Kasumi-1 (cell line): Measurements from ENCODE around the gene PKM.
"Not testable (repeated sequence)": the region's sequence is repeated elsewhere in the genome, so short reads cannot be mapped to it uniquely, and the experiment has no call there.

Source experiments
- DNase-seq, 2 experiments: peaks; one replicate each; lab custom pipeline; 2025; lab: John Stamatoyannopoulos, UW

Gene PKM

DNA sequence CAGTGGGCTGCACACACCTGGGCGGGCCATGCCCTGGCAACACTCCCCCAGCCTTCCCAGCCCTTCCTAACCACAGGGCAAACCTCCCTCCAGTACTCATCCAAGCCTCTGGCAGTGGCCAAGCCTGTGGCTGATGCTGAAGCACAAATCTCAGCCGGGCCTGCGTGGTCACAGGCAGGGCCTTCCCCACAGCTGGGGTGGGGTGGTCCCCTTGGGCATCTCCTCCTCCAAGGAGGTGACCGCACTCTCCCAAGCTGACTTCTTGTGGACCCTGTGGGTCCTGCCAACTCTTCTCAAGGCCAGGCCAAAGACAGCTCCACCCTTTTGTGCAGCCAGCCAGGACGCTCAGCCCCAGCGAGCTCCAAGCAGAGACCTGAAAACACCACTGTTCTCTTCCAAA, 54.8 kb downstream of the PKM start:
- DNase-seq: no peak

GRCh38 chr15:72175186-72176044, 55.6 kb downstream of the PKM start:
- DNase-seq: no peak

GRCh38 chr15:72174551-72175165, 56.3 kb downstream of the PKM start:
- DNase-seq: no peak

- no peak for DNase-seq
Measured at GRCh38 chr15:72173864-72174550, 57.0 kb downstream of the PKM start.

GRCh38 chr15:72173401-72173800, 57.6 kb downstream of the PKM start:
- DNase-seq: no peak

- DNase-seq: no peak
Measured at GRCh38 chr15:72172796-72173195, 58.2 kb downstream of the PKM start.

- not testable (repeated sequence) for DNase-seq
Measured at GRCh38 chr15:72171978-72172377, 59.0 kb downstream of the PKM start.

- DNase-seq: no peak
Measured at GRCh38 chr15:72170691-72171090, 60.3 kb downstream of the PKM start.

DNA sequence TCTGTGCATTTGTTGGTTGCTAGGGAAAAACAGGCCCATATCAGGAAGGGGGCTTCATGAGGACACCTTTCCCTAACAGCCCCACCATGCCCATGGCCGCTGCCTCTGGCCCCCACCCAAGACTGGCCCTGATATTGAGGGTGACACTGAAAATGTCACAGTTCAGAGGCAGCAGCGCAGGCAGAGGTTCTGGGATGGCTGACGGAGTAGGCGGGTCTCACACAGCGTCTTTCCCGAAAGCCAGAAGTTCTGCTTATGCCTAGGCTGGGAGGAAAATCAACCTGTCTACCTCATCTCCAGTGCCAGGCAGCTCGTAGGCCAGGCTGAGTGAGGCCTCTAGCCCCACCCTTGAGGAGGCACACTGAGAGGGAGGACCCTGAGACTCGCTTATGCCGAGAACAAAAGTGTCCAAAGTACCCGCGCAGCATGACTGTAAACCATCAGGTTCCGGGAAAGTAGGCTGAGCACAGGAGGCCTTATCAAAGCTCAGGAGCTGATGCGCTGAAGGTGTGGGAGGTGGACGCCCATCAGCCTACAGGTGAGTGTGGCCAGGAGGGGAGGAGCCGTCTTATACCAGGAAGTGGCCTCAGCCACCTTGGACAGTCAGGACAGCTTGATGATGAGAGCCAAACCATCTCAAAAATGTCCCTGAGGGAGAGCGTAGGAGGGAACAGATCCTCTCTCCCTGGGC, 60.9 kb downstream of the PKM start:
- DNase-seq: no peak

DNA sequence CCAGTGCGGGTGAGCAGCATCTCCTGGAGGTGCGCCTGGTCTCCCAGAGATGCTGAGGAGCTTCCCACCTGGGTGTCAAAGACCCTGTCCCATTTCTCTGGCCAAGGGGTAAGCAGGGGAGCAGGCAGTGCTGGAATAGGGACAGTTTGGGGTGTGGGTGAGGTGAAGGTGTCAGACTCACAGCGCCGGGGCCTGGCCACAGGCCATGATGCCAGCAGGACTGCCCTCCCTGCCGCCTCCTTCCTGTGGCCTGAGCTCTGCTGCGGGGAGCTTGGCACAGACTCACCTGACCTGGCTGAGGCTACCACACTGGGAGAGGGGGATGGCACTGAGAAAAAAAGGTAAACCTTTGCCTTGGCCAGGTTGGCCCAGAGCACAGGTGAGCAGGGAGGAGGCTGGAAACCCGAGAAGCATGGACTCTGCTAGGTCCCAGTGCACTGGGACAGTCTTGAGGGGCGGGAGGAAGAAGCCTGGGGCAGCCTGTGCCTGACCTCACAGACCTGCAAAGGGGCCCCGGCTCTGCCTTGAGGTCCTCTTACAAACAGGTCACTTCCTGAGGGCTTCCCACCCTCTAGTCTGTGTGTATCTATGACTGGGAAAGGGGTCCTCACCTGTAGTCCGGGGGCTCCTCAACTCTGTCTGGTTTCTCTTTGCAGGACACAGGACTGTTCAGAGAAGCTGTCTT, 61.6 kb downstream of the PKM start:
- no peak for DNase-seq

DNA sequence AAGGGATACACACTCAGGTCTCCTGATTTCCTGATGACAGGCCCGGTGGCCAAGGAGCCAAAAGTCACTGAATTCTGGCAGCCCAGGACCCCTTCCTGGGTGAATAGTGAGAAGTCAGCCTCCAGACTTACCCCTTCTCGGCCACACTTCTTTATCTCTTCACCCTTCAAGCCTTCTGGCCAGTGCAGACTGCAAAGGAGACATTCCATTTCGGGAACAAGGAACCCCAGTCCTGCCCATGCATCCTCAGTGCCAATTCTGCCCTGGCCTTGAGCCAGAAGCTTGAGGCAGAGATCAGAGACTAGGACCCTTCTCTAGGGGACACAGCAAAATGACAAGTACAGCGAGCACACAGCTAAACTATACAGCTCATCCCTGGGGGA, 62.2 kb downstream of the PKM start:
- DNase-seq: no peak

- peak; percentile 38 to 52 for DNase-seq
Measured at GRCh38 chr15:72168131-72168807, 62.7 kb downstream of the PKM start.

DNA sequence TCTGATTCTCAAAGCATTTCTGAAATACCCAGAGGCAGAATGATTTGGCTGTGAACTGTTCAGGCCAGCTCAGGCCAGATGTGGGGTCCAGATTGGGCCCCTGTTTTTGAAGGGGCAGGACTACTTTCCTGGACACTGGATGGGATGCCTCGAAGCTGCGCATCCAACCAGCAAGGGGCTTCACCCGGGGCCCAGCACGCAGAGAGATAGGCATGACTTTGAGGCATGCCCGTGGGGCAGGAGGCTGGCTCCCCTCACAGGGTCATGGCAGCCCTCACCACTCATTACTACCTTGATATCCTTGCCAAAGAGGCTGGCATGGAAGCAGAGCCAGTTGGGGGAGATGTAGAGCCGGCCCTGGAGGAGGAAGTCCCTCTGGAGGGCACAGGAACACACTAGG, 63.5 kb downstream of the PKM start:
- no peak for DNase-seq

DNA sequence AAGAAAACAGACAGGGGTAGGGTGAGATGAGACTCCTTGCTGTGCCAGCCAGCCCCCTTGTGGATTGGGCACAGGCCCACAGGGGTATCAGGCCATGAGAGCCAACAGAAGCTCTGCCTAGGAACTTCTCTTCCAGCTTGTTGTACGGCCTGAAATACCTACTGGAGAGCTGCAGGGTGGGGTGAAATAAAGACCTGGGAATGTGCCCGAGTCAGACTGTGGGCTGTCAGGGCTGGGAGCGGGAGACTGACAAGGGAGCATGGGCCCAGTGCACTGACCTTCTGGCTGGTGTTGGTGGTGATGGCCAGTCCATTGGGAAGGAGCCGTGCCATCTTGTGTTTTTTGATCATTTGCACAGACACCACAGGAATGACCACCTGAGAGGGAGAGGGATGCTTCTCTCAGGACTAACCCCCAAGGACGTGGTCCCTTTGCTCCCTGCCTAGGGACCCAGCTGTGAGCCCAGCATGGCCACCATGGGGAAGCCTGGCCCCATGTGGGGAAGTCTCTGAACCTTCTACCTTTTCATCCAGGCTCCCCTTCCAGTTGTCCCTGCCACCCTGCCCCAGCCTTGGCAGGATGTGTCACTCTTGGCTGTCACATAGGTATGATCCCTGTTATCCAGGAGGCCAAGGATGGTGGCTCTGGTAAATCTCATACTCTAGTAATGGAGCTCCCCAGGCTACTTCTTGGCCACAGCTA, 64.1 kb downstream of the PKM start:
- DNase-seq: no peak

GRCh38 chr15:72163719-72164118, 67.3 kb downstream of the PKM start:
- no peak for DNase-seq

DNA sequence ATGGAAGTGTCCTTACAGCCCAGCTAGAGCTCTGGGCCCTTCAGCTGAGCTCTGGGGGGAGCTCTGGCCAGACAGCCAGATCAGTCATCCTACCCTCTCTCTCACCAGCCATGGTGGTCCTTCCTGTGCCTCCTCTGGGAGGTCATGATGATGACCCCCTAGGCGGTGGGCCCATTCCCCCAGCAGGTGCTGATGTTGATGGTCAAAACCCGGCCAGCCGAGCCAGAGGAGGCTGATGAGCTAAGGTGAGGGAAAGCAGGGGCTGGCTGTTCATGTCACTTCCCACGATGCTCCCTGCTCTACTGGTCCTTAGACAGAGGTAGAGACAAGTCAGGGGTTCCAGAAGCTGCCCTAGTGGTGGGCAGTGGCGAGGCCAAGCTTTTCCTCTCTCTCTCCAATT, 68.4 kb downstream of the PKM start:
- DNase-seq: no peak

DNA sequence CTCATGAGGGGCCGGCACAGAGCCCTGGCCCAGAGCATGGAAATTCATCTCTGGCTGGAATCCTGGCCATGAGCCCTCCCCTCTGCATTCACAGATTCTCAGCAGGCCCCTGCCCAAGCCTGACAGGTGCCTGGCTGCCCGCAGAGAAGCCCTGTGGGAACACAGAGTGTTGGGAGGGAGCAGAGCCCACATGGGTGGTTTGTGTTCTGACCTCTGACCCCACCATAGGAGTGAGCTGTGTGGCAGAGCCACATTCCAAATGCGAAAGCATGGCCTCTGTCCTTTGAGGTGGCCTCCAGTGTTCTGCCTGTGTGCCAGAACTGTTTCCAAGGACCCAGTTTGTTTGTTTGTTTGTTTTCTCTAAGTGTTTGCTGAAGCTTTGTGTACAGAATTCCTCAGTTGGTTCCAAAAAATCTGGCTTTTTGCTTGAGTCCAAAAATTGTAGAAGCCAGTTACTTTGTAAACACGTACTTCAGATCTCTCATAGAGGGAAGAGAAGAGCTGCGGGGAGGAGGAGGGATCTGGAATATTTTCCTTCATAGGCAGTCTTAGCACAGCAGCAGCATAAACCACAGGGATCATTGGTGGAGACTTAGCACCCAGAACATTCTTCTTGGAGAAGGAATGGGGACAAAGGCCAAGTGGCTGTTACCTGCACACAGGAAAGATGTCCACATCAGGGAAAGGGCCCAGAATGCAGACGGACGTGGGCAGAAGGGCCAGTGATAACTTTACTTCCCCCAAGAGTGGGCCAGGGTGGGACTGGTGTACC, 69.4 kb downstream of the PKM start:
- DNase-seq: no peak

DNA sequence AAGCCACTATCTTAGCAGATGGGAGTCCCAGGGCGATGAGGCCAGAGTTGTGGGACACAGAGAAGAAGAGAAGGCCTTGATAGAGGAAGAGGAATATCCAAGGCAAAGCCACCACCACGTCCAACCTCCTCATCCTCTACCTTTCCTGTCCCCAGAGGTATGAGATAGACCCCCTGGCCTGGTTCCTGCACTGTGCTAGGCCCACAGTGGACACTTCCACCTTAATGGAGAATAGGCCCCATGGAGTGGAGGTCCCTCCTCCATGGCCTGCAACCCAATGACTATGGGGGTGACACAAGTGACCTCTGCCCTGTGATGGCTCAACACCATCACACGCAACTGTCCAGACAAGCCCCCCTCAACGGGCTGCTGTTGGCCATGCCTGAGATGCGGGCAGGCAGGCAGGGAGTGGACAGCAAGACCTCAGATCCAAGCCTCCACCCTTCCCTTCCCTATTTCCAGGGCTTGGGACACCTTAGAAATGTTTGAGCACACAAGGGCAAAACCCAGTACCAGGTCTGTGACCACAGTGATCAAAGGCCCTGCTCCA, 70.2 kb downstream of the PKM start:
- DNase-seq: no peak

DNA sequence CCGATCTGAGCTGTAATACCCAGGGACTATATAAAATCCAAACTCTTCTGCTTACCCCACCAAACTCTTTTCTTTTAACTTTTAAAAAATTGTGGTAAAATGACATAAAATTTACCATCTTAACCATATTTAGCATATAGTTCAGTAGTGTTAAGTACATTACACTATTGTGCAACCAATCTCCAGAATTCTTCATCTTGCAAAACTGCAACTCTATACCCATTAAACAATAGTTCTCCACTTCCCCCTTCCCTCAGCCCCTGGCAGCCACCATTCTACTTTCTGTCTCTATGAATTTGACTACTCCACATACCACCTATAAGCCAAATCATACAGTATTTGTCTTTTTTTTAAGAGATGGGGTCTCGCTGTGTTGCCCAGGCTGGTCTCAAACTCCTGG, 74.1 kb downstream of the PKM start:
- peak; percentile 10 to 23 for DNase-seq
